Activated gamma-delta T cell treated with Interleukin-2 at 50 U/mL for 16 hours (primary cell): Measurements from ENCODE around the gene CYREN.
A peak's percentile ranks its signal among the peaks of the same experiment; 100 is the strongest.
"Not testable (repeated sequence)": the region's sequence is repeated elsewhere in the genome, so short reads cannot be mapped to it uniquely, and the experiment has no call there.

ENCODE experiments used
- DNase-seq: peaks from one replicate; pipeline ENCODE4 v3.0.0-alpha.2; 2020

CYREN gene

DNA sequence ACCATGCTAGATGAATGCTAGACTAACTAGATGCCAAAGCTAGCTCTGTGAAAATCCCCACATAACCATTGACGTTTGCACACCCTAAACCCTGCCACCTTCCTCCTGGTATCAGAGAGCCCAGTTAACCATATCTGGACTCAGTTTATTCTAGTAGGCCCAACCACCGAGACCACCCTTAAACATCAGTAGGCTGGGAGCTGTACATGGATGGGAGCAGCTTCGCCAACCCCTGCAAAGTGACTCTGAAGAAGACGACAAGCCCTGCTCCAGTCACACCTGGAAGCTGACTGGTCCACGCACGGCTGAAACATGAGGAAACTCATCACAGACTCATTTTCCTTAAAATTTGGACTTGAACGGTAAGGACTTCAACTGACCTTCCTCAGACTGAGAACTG, 4.4 kb upstream of the CYREN start:
- DNase-seq: no peak

DNA sequence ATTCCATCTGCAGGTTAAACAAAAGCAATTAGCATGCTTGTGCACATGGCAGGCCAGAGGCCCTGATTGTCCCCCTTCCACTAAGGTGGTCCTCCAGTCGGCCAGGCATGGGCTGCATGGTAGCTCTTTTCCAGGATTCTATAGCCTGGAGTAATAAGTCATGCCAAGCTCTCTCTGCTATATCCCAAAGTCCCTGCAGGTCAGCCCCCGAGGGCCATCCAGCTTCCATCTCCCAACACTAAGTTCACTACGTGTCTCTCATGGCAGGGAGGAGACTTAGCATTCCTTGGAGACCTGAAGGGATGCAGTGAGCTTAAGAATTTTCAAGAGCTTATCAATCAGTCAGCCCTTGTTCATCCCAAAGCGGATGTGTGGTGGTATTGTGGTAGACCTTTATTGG, 3.4 kb upstream of the CYREN start:
- DNase-seq: not testable (repeated sequence)

DNA sequence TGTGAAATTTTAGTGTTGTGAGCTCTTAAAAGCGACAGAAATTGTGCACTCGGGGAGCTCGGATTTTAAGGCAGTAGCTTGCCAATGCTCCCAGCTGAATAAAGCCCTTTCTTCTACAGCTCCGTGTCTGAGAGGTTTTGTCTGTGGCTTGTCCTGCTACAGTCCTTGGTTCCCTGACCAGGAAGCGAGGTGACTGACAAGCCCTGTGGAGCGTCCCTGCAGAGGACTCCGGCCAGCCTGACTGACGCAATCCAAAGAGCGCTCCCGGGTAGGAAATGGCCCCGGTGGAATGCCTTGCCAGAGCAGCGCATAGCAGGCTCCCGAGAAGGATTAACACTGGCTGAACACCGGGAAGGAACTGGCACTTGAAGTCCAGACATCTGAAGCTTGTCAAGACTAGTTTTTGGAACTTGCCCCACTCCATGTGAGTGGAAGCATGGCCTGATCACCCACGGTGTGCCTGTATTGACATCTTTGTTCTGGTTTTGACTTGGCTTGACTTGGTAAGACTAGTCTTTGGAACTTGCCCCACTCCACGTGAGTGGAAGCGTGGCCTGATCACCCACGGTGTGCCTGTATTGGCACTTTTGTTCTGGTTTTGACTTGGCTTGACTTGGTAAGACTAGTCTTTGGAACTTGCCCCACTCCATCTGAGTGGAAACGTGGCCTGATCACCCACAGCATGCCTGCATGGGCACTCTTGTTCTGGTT, 1.2 kb upstream of the CYREN start:
- DNase-seq: not testable (repeated sequence)

DNA sequence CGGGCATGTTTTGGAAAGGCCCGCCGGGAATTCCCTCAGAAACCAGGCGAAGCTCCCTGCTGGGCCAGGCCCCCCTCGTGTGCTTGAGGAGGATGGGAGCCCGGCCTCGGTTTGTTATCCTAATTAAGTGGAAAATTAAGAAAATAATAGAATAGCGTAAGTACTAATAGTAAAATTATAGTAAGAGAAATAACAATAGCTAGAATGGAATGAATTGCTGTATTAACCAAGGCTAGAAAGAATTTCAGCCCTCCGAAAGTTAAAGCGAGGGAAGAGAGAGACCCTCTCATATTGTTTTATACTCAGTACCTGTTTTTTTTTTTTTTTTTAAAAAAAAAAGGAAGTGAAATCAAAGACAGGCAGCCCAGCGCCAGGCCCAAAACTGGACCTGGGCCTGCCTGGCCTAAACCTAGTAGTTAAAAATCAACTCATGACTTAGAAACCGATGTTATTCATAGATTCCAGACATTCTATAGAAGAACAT, 533 bp upstream of the CYREN start:
- not testable (repeated sequence) for DNase-seq

DNA sequence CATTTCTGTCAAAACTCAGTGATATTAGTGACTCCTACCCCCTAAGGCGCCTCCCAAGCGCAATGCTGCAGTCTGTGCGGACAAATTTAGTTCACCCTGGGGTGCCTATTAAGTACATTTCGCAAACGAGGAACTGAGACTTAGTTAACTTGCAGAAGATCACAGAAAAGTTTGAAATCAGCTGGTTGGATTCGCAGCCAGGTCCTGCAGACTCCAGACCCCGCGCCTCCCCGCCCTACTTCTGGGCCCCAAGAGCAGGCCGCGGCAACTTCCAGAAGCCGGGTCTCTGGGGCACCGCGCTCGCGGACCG, 588 bp downstream of the CYREN start:
- DNase-seq: no peak

DNA sequence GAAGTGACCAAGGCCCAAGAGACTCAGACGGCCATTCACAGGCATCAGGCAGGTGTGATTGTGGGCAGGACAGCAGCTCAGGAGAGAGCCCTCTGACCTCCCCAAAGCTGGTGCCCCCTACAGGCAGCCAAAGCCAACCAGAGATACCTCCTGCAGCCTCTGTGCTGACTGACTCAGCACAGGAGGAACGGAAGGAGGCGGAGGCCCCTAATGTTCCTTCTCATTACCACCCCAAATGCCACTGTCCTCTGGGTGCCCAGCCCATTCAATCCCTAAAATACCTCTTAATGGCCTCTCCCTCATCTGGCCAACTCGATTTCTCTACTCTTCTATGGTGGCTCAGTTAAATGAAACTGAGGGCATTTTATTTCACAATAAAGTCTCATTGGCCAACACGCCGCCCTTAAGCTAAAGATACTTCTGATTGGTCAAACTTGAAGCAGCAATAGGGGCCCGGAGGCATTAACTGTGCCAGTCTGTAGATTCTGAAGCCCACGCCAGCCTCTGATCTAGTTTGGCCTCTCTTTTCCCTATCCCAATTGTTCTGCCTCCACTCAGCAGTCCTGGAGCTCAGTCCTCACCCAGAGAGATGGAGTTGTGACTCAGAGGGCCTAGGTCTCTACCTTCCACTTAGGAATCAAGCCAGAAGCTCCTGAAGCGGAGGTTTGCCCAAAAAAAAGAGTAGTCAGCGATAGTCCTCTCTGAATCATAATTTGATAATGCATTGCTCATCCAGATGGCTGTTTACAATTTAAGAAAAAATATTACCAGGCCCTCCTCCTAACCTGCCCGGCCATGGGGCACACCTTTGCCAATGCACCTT, 1.2 kb downstream of the CYREN start:
- DNase-seq: peak; percentile 52

DNA sequence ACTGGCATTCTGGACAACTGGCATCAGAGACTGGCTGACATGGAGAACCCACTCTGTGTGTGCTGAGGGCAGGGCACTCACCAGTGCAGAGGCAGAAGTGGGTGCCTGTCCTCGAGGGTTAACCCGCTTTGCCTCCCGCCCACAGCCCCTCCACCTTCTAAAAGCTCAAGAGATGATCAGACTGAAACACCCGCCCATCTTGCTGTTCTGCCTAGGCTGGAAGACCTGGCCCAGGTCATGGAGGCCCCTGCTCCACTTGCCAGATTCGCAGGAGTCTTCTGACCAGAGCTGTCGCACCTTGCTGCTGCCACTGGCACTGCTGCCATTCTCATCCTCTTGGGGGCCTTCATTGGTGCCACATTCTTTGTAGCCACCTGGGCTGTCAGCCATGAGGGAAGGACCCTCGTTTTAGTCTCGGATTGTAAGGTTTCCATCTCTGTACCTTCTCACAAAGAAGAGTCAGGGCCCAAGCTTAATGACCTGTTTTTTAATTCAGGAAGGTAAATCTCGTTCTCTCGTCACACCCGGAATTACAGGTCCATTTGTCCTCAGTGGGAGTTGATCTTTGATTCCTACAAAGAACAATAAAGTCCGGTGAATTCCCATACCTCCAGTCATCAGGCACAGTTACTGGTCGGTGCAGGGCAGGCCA, 1.9 kb downstream of the CYREN start:
- DNase-seq: no peak

DNA sequence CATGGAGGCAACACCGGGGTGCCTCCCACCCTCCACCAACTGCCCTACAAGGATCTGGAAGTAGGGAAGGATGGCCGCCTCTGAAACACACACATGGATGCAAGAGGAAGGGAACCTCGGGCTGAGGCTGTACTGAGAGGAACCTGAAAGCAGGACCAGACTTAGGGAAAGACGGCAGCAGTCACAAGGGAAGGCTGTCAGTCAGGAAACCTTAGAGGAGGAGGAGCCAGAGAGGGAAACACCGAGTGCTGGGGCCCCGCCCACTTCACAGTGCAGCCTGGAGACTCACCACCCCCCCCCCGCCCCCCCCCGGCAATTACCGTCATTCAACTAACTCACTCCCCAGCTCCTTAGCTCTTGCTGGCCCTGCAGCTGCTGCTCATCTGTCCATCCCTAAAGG, 2.5 kb downstream of the CYREN start:
- DNase-seq: no peak

DNA sequence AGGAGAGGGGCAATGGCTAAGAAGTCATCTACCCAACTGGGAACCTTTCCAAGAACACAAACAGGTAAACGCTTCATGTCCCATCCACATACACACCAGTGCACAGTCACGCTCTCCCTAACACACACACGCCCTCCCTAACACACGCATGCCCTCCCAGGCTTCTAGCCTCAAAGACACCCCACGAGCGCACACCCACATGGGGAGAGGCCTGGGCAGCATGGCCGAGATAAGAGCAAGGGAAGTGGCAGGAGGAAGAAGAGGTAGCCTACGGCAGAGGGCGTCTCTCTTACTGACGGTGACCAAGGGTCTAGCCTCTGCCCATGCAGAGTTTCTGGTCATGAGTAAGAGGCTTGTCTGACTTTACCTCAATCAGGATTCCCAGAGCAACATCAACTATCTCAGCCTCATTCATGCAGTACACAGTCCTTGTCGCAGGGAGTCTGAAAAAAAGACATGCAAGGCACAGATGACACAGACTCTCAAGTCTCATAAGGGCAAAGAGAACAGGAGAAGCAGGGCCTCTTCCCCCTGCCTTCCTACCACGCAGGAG, 3.1 kb downstream of the CYREN start:
- no peak for DNase-seq

DNA sequence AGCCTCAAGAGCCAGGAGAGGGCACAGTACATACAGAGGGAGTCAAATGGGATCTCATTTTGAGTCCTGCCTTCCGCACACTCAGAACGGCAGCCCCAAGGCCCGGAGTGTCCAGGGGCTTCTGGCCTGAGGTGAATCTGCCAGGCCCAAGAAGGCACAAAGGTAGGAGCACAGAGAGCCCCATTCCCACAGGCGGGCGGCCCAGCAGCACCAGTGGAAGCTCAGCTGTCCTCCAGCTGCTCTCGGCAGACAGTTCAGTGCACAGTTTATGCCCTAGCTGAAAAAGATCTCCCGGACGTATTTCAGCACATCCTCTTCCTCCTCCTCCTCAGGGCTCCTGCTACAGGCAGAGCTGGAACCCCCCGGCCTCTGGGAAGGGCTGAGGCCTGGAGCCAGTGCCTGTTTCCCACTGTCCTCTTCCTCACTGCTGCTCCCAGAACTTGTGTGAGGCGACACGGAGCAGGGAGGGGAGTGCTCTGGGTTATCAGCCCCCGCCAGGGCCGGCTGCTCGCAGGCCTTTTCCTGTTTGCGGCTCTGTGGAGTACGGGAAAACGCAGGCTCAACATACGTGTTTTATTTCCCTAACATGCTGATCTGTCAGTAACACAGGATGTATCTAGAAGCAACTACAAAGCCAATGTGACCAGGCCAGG, 4.0 kb downstream of the CYREN start:
- no peak for DNase-seq

DNA sequence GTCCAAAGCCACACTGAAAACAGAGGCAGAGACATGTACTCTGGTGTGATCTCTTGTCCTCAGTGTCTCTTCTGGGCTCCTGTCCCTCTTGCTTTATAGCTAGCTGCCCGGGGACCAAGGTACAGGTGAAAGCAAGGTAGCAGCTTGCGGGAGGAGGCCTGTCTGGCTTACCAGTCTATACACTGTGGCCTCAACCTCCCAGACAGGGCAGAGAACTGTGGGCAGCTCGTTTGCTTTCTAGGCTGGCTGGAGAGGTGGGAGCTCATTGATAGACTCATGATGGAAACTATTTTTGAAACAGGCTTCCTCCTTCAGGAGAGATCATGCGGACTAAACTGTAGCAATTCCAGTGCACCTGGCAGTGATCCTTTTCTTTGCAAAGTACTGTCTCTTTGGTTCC, 4.6 kb downstream of the CYREN start:
- no peak for DNase-seq

DNA sequence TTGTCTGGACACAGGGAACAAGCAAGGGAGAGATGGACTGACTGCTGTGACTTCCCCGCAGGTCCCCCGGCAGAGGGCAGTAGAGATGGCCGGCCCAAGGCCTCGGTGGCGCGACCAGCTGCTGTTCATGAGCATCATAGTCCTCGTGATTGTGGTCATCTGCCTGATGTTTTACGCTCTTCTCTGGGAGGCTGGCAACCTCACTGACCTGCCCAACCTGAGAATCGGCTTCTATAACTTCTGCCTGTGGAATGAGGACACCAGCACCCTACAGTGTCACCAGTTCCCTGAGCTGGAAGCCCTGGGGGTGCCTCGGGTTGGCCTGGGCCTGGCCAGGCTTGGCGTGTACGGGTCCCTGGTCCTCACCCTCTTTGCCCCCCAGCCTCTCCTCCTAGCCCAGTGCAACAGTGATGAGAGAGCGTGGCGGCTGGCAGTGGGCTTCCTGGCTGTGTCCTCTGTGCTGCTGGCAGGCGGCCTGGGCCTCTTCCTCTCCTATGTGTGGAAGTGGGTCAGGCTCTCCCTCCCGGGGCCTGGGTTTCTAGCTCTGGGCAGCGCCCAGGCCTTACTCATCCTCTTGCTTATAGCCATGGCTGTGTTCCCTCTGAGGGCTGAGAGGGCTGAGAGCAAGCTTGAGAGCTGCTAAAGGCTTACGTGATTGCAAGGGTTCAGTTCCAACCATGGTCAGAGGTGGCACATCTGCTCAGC, 6.0 kb downstream of the CYREN start:
- no peak for DNase-seq

DNA sequence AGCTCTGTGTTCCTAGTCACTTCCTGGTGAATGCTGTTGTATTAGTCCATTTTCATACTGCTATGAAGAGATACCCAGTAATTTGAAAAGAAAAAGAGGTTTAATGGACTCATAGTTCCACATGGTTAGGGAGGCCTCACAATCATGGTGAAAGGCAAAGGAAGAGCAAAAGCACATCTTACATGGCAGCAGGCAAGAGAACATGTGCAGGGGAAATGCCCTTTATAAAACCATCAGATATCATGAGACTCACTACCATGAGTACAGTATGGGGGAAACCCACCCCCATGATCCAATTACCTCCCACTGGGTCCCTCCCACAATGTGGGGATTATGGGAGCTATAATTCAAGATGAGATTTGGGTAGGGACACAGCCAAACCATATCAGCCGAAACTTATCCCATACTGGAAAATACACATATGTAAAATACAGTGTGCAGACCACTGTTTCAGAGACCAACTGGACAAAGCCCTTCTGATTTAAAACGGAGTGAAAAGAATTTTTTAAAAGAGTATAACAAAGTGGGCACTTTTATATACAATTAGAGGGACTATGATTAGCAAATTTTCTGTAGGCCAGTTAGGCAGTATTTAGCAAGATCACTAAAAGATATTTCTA, 8.0 kb downstream of the CYREN start:
- no peak for DNase-seq

DNA sequence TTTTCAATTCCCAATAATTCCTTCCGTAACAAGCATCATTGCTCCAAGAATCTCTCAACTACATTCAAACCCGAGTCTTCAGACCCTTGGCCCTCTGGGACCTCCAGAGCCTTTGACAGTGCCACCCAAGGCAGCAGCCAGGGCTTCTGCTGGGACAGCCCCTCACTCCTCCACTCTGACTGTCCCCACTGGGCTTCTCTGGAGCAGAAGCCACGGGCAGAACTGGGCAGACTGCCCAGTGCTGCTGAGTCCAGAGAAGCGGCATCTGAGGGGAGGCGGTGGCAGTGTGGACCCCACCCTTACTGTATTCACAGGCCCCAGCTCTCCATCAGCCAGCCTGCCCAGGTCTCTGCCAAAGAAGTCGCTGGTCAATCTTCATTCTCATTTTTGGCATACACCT, 8.8 kb downstream of the CYREN start:
- no peak for DNase-seq

DNA sequence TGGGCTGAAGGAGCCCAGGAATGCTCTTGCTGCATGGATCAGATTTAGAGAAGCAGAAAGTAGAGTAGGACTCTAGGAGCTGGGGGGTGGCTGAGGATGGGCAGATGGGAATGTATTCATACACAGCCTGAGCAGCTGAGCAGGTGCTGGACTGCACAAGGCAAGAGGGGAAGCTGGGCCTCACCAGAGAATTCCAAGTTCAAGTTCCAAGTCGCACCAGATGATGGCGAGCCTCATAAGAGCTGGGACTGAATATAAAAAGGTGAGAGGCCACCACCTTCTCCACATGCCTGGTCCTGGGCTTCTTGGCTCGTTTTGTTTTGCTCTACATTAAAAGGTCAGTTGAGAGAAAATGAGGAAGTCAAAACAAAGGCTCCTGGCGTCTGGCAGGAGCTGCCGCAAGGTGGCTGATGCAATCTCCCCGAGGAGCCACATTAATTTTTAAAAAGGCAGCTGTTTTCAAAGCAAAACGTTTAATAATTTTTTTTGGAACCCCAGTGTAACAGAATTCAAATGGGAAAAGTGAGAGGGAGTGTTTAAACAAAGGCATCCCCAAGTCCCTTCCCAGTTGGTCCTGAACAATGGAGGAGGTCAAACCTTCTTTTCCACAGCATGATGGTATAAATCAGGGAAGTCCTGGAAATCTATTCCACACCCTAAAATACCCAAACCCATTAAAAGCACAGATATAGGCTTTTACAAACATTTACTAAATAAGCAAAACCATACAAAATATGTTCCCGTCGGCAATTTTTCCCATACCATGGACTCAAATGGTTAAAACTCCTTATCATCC, 9.5 kb downstream of the CYREN start:
- no peak for DNase-seq

DNA sequence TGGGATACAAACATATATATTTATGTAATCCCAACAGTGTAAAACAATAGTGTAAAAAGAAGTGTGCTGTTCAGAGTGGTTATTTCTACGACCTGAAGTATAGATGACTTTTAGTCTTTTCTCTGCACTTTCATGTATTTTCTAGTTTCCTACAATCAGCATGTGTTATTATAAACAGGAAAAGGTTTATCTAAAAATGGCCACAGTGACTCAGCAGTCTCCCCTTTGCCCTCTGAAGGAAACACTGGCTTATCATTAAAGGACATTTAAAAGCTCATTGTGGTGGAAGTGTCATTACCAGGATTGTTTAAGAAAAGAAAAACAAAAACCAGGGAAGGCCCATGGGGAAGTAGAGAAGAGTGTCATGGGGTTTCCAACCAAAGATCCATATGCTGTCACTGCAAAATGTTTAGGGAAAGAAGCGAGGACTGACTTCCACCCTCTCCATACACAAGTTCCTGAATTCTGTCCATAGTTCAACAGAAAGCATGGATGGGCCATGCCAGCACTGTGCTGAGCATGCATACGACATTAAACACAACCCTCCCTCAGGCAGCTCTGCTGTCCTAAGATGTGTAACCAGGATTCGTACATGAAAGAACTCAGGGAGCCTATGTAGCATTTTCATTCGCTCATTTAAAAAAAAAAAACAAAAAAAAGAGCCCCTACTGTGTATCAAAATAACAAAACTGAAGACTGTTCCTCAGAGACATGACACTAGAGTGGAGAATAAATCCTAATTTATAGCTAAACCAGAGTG, 10.2 kb downstream of the CYREN start:
- DNase-seq: no peak

DNA sequence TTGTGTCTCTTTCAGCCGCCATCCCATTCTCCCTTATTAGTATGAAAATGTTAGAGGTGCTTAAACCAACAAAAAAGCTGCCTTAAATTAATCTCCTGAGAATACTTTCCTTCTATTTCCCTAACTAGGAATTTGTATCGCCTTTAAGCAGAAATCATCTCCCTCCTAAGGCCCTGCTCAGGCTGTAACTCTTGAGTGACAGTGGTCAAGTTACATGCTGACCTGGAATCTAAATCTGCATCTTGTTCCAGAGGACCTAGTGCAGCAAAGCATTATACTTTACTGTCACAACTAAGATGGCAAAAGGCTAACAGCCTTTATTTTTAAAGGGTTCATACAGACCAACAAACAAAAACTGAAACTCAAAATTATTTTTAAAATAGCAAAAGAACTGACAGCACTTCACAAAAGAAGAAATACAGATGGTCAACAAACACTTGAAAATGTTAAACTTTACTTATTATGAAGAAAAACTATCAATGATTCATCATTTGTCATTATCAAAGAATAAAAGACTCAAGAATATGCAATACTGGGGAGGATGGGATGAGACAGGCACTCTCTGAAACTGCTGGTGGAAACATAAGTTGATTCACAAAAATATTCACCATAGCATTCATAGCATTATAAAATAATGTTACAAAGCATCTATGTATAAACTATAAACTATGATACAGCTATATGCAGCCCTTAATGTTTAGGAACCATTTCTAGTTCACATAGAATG, 11.0 kb downstream of the CYREN start:
- no peak for DNase-seq

DNA sequence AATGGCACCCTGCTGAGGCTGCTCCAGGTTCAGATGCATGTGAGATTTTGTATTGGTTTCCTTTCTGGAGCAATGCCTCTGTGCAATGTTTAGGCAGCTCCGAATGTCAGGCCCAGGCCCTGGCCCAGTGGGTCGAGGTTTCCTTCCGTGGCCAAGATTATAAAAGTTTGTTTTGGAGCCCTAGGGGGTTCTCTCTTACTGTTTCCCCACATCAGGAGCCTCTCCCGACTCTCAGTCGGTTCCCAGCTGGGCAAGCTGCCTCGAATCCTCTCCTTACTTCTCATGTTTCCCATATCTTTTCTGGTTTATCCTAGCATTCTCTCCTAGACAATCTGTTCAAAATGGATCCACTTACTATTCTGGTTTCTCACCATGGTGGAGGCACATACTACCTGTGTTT, 11.6 kb downstream of the CYREN start:
- DNase-seq: no peak

DNA sequence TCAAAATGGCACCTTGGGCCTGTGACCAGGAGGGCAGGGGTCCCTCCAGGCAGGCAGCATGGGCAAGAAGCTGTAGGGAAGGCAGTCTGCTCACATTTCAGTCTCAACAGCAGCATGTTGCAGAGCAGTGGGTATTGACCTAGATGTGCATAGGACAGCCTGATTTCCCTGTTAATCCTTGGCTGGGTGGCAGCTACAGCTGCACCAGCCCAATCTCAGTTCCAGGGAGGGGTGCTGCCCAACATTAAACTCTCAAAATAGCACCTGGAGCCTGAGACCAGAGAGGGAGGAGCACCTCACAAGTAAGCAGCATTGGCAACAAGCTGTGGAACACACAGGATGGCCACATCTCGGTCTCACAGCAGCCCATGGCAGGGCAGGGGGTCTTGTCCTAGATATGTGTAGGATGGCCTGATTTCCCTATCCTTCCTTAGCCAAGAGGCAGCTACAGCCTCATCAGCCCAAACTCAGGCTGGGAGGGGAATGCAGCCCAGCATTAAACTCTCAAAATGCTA, 12.3 kb downstream of the CYREN start:
- no peak for DNase-seq
